K562 (cell line): ENCODE results near the gene EIF2S1. TPM values are rescaled to one million over a fixed set of nuclear protein-coding genes. Genes with fewer than 3 reads are reported as not detected.

Source experiments
- ATF1 ChIP-seq, 2 experiments: fragments of 450-650 bp in 1 of 2; IDR thresholded peaks; 2 replicates each; pipeline ENCODE4 v1.6.1; 2016; ENCODE audit warnings: missing compliant biosample characterization in 1 of 2, missing genetic modification characterization in 1 of 2
- E2F5 ChIP-seq: sonication (generic); formaldehyde crosslinking; IDR thresholded peaks from 2 replicates; pipeline ENCODE4 v1.8.0; 2022; ENCODE audit warnings: mild to moderate bottlenecking, missing genetic modification reagents
- HMG20B ChIP-seq: fragments of 250-450 bp; sonication (Bioruptor Pico); IDR thresholded peaks from 2 replicates; pipeline ENCODE4 v1.5.0; 2021; ENCODE audit warnings: mild to moderate bottlenecking
- MECOM ChIP-seq: fragments of 250-450 bp; sonication (Bioruptor Pico); IDR thresholded peaks from 2 replicates; pipeline ENCODE4 v1.8.0; 2022; ENCODE audit warnings: inconsistent platforms
- RAD51 ChIP-seq: fragments of 450-650 bp; IDR thresholded peaks from 2 replicates; pipeline ENCODE4 v1.7.1; 2016; ENCODE audit warnings: low read depth, mild to moderate bottlenecking, borderline replicate concordance
- RBFOX2 ChIP-seq: fragments of 200-400 bp; formaldehyde crosslinking; IDR thresholded peaks from 2 replicates; pipeline ENCODE4 v1.6.1; 2017; ENCODE audit warnings: low read depth, mild to moderate bottlenecking, low read length, moderate library complexity
- SLC30A9 ChIP-seq: fragments of 250-450 bp; sonication (Bioruptor Pico); IDR thresholded peaks from 2 replicates; pipeline ENCODE4 v1.8.0; 2022; ENCODE audit warnings: mild to moderate bottlenecking, moderate library complexity
- TAL1 ChIP-seq: fragments of 450-650 bp; IDR thresholded peaks from 2 replicates; pipeline ENCODE4 v1.6.1; 2016; ENCODE audit warnings: mild to moderate bottlenecking
- TFAP4 ChIP-seq: sonication (generic); formaldehyde crosslinking; IDR thresholded peaks from 2 replicates; pipeline ENCODE4 v1.8.0; 2022; ENCODE audit warnings: missing genetic modification reagents, mild to moderate bottlenecking, moderate library complexity, borderline replicate concordance
- TRIM24 ChIP-seq, 2 experiments: fragments of 450-650 bp; IDR thresholded peaks; 2 replicates each; pipeline ENCODE4 v1.6.1; 2016
- XRCC3 ChIP-seq: fragments of 450-650 bp; IDR thresholded peaks from 2 replicates; pipeline ENCODE4 v1.6.1; 2017; ENCODE audit warnings: mild to moderate bottlenecking, moderate library complexity
- YY1 ChIP-seq, 3 experiments: IDR thresholded peaks; 2 replicates each; pipeline ENCODE4 v1.6.1; 2011; ENCODE audit warnings: low read length in 2 of 3, mild to moderate bottlenecking in 2 of 3, moderate library complexity in 2 of 3, borderline replicate concordance in 1 of 3, control low read depth in 1 of 3, low read depth in 1 of 3; ENCODE audit not compliant: insufficient read depth in 3 of 3, insufficient replicate concordance in 2 of 3, control insufficient read depth in 1 of 3, insufficient read length in 1 of 3; ENCODE audit errors: extremely low read depth in 1 of 3
- ZBTB5 ChIP-seq: fragments of 450-650 bp; IDR thresholded peaks from 2 replicates; pipeline ENCODE4 v1.6.1; 2017; ENCODE audit warnings: antibody characterized with exemption
- ZFX ChIP-seq: sonication (generic); formaldehyde crosslinking; IDR thresholded peaks from 2 replicates; pipeline ENCODE4 v1.8.0; 2022; ENCODE audit warnings: mild to moderate bottlenecking, missing genetic modification reagents, moderate library complexity
- ZNF518B ChIP-seq: fragments of 250-450 bp; sonication (Bioruptor Pico); IDR thresholded peaks from 2 replicates; pipeline ENCODE4 v1.5.0; 2021; ENCODE audit warnings: mild to moderate bottlenecking, moderate library complexity
- ZNF639 ChIP-seq, 2 experiments: fragments of 200-800 bp in 1 of 2; sonication (Bioruptor generic) in 1 of 2; sonication (generic) in 1 of 2; formaldehyde crosslinking in 1 of 2; IDR thresholded peaks in 1 of 2; conservative IDR thresholded peaks in 1 of 2; 2 replicates each; pipeline versions ENCODE4 v1.5.0 to v1.6.1; 2016 to 2020; ENCODE audit warnings: missing compliant biosample characterization in 1 of 2, missing genetic modification characterization in 1 of 2, missing genetic modification reagents in 1 of 2
- polyA plus RNA-seq, 8 experiments: library from polyadenylated mRNA; depleted of rRNA in 4 of 8; stranded (reverse) in 5 of 8; unstranded in 3 of 8; fragments of >200 nt; fragmentation: Nextera tagmentation in 2 of 8; fragmentation: Illumina TruSeq in 1 of 8; extraction: Ambion mirVana in 2 of 8; extraction: Trizol in 1 of 8; gene quantifications; 2 replicates each; pipeline versions ENCODE4 v1.2.1 to v1.2.3, GENCODE V29; 2011 to 2014; ENCODE audit warnings: inconsistent platforms in 1 of 8, missing spikeins in 1 of 8
- total RNA-seq, 7 experiments: library from RNA; depleted of rRNA in 6 of 7; stranded (reverse); fragments of >200 nt in 6 of 7; fragmentation: Illumina TruSeq in 2 of 7; extraction: Trizol in 2 of 7; gene quantifications; 2 replicates each; pipeline versions ENCODE4 v1.2.1 to v1.2.3, GENCODE V29; 2011 to 2021; ENCODE audit warnings: low replicate concordance in 1 of 7

EIF2S1 gene
- total and polyA plus RNA-seq, 9 of the 15 experiments (the other 6 are each of a cell fraction or from before 2014, with no cell fraction given) = 216 to 1,018 (median 332) TPM

- TF ChIP-seq ZNF518B (CRISPR knock-in tag) (no peak), ATF1 (CRISPR knock-in tag; IDR thresholded peaks at IDR 0.05) (no peak), ATF1 (tag; IDR thresholded peaks at IDR 0.05) (0 out of 2 replicates have a peak, but pooled peaks have one; percentile 9), ZBTB5 (no peak), YY1 (IDR thresholded peaks at IDR 0.05; ENCODE audit: borderline replicate concordance in 1 of 3, control insufficient read depth in 1 of 3, extremely low read depth in 1 of 3, insufficient read depth in 3 of 3, insufficient read length in 1 of 3, insufficient replicate concordance in 2 of 3, low read depth in 1 of 3, low read length in 2 of 3) (no peak), MECOM (CRISPR knock-in tag) (no peak), TFAP4 (CRISPR knock-in tag) (no peak), ZNF639 (CRISPR knock-in tag; conservative IDR thresholded peaks at IDR 0.05 in 1 of 2, IDR thresholded peaks at IDR 0.05 in 1 of 2) (no peak), E2F5 (CRISPR knock-in tag) (no peak), RAD51 (no peak), TAL1 (peak; percentile 55), TRIM24 (IDR thresholded peaks at IDR 0.05) (no peak), ZFX (CRISPR knock-in tag) (0 out of 2 replicates have a peak, but pooled peaks have one; percentile 20), XRCC3 (no peak), RBFOX2 (no peak), HMG20B (CRISPR knock-in tag) (no peak), SLC30A9 (CRISPR knock-in tag) (no peak)
These were observed 31.1 kb downstream of the EIF2S1 start (continued) for GRCh38 chr14:67391268-67391667.
